GM12892 (cell line): ENCODE data around the gene UCK2.

Experiments used
- POLR2A ChIP-seq: IDR thresholded peaks from 2 replicates; pipeline ENCODE4 v1.6.1; 2011; ENCODE audit warnings: low read depth, low read length, control low read depth
- POLR2AphosphoS5 ChIP-seq: IDR thresholded peaks from 2 replicates; pipeline ENCODE4 v1.6.1; 2011; ENCODE audit warnings: low read depth, low read length, control low read depth

GRCh38 chr1:165823552-165824268 lies 3.7 kb upstream of the UCK2 start:
- TF ChIP-seq POLR2A (no peak), POLR2AphosphoS5 (no peak)
